KMS-11 (cell line): ENCODE results near the gene NR3C1.

ENCODE experiments used
- H2AFZ ChIP-seq: fragments of 200-600 bp; sonication (generic); 2 replicates; pipeline ENCODE4 v1.6.1; 2016; ENCODE audit warnings: antibody characterized with exemption, mixed run types, low read depth
- H3K27ac ChIP-seq: fragments of 200-600 bp; sonication (generic); 2 replicates; pipeline ENCODE4 v1.6.1; 2016; ENCODE audit warnings: mild to moderate bottlenecking, mixed run types
- H3K27me3 ChIP-seq: fragments of 200-600 bp; sonication (generic); 2 replicates; pipeline ENCODE4 v1.6.1; 2017; ENCODE audit warnings: mild to moderate bottlenecking, low read depth, mixed run types, moderate library complexity; ENCODE audit not compliant: insufficient read depth
- H3K36me3 ChIP-seq: fragments of 200-600 bp; sonication (generic); 2 replicates; pipeline ENCODE4 v1.6.1; 2017; ENCODE audit warnings: mild to moderate bottlenecking, mixed run types; ENCODE audit not compliant: insufficient read depth
- H3K4me1 ChIP-seq: fragments of 200-600 bp; sonication (generic); 2 replicates; pipeline ENCODE4 v1.6.1; 2016; ENCODE audit warnings: mild to moderate bottlenecking, low read depth, mixed run types; ENCODE audit not compliant: poor library complexity, severe bottlenecking
- H3K4me2 ChIP-seq: fragments of 200-600 bp; sonication (generic); 2 replicates; pipeline ENCODE4 v1.7.0; 2016; ENCODE audit warnings: mild to moderate bottlenecking, mixed run types
- H3K4me3 ChIP-seq: fragments of 200-600 bp; sonication (generic); IDR thresholded peaks from 2 replicates; pipeline ENCODE4 v1.6.1; 2017; ENCODE audit warnings: low read depth, low read length, mixed read lengths; ENCODE audit not compliant: insufficient read depth
- H3K79me2 ChIP-seq: fragments of 200-600 bp; sonication (generic); 2 replicates; pipeline ENCODE4 v1.6.1; 2016; ENCODE audit warnings: low read depth, mixed run types; ENCODE audit not compliant: insufficient read depth
- H3K9ac ChIP-seq: fragments of 200-600 bp; sonication (generic); 2 replicates; pipeline ENCODE4 v1.6.1; 2016; ENCODE audit warnings: mild to moderate bottlenecking, mixed run types
- H4K20me1 ChIP-seq: fragments of 200-600 bp; sonication (generic); 2 replicates; pipeline ENCODE4 v1.6.1; 2016; ENCODE audit warnings: mild to moderate bottlenecking, mixed run types; ENCODE audit not compliant: insufficient read depth
- CTCF ChIP-seq: fragments of 200-600 bp; sonication (generic); conservative IDR thresholded peaks from 2 replicates; pipeline ENCODE4 v1.6.1; 2017; ENCODE audit warnings: low read depth, mild to moderate bottlenecking, antibody characterized with exemption, low read length, moderate library complexity, mixed read lengths

The NR3C1 gene

GRCh38 chr5:143373076-143373475, 30.4 kb downstream of the NR3C1 start:
- H3K4me2 ChIP-seq: no peak overlapping the region
- H4K20me1 ChIP-seq: peaks cover 91% of the 10 kb centered on the region
- no peak overlapping the region for H3K9ac ChIP-seq
- peaks cover 70% of the 10 kb centered on the region for H3K4me1 ChIP-seq
- no peak overlapping the region for H2AFZ ChIP-seq
- H3K27me3 ChIP-seq: no peaks in the 10 kb centered on the region
- H3K79me2 ChIP-seq: peaks cover 100% of the 10 kb centered on the region
- no peak overlapping the region for H3K27ac ChIP-seq
- no peak overlapping the region for H3K4me3 ChIP-seq
- no peaks in the 10 kb centered on the region; the same call in 1 of the 2 replicates for H3K36me3 ChIP-seq
- TF ChIP-seq CTCF: no peak

- Histone ChIP-seq H3K4me1 (peaks cover 70% of the 10 kb centered on the region), H3K9ac (no peak overlapping the region), H3K27me3 (no peaks in the 10 kb centered on the region), H4K20me1 (peaks cover 91% of the 10 kb centered on the region), H3K27ac (no peak overlapping the region), H3K4me2 (no peak overlapping the region), H3K4me3 (no peak overlapping the region), H3K36me3 (no peaks in the 10 kb centered on the region; the same call in 1 of the 2 replicates), H2AFZ (no peak overlapping the region), H3K79me2 (peaks cover 100% of the 10 kb centered on the region)
- no peak for TF ChIP-seq CTCF
These were observed 31.2 kb downstream of the NR3C1 start for GRCh38 chr5:143372187-143372829.

GRCh38 chr5:143370440-143370839, 33.0 kb downstream of the NR3C1 start:
- no peak for TF ChIP-seq CTCF
- no peak overlapping the region for H3K4me2 ChIP-seq
- H3K79me2 ChIP-seq: peaks cover 100% of the 10 kb centered on the region
- H3K4me1 ChIP-seq: peaks cover 70% of the 10 kb centered on the region
- H2AFZ ChIP-seq: no peak overlapping the region
- H3K36me3 ChIP-seq: no peaks in the 10 kb centered on the region; the same call in 1 of the 2 replicates
- H4K20me1 ChIP-seq: peaks cover 89% of the 10 kb centered on the region
- no peaks in the 10 kb centered on the region for H3K27me3 ChIP-seq
- no peak overlapping the region for H3K9ac ChIP-seq
- no peak overlapping the region for H3K4me3 ChIP-seq
- no peak overlapping the region for H3K27ac ChIP-seq

GRCh38 chr5:143364061-143364460, 39.4 kb downstream of the NR3C1 start:
- Histone ChIP-seq H3K27me3 (no peaks in the 10 kb centered on the region), H4K20me1 (peaks cover 93% of the 10 kb centered on the region), H3K4me2 (peak overlapping the region; percentile 6; the same call in 1 of the 2 replicates), H3K9ac (no peak overlapping the region), H3K27ac (no peak overlapping the region), H3K4me1 (peaks cover 90% of the 10 kb centered on the region), H3K79me2 (peaks cover 100% of the 10 kb centered on the region), H3K36me3 (no peaks in the 10 kb centered on the region), H3K4me3 (no peak overlapping the region), H2AFZ (no peak overlapping the region)
- TF ChIP-seq CTCF: no peak
